HepG2 (cell line): ENCODE data around the gene CRKL. TPM values are rescaled to one million over a fixed set of nuclear protein-coding genes. Genes with fewer than 3 reads are reported as not detected.

Source experiments
- ATAC-seq: fragments of 200-7000 bp; cut with Tn5 transposase; 3 replicates; pipeline ENCODE4 v1.9.1; 2020; ENCODE audit warnings: mild to moderate bottlenecking, moderate library complexity
- BruUV-seq: library from RNA; stranded (reverse); fragments of 400-500 nt; replicated peaks from 2 replicates; lab custom pipeline; 2021; lab: Mats Ljungman, UMichigan
- CTCF ChIA-PET: fragments of 300-600 bp; formaldehyde crosslinking; extraction: SDS; loops from one replicate; lab custom pipeline; 2021; ENCODE audit warnings: low total read pairs, inconsistent platforms, low intra/inter-chr PET ratio; lab: Yijun Ruan, JAX
- POLR2A ChIA-PET: fragments of 350-600 bp; sonication (Branson Sonifier 250); formaldehyde crosslinking; loops from one replicate; lab custom pipeline; 2020; ENCODE audit warnings: antibody characterized with exemption, inconsistent platforms; lab: Yijun Ruan, JAX
- DNase-seq: peaks from one replicate; pipeline ENCODE4 v3.0.0-alpha.2; 2015; ENCODE audit warnings: low spot score
- FAIRE-seq: peaks from 3 replicates; lab custom pipeline; 2011; peaks lifted over from hg19 to GRCh38; lab: Jason Lieb, UNC
- H2AFZ ChIP-seq: one replicate; pipeline ENCODE4 v1.6.1; 2011; ENCODE audit warnings: low read length, inconsistent platforms
- H3K27ac ChIP-seq: fragments of 300-600 bp; 3 replicates; pipeline ENCODE4 v1.8.0; 2011; ENCODE audit warnings: mixed run types, mild to moderate bottlenecking, mixed read lengths, low read length, inconsistent platforms; ENCODE audit not compliant: insufficient read depth; ENCODE audit errors: extremely low read length
- H3K27me3 ChIP-seq, 2 experiments: fragments of 200-600 bp in 1 of 2; 2 replicates in 1 of 2; 3 replicates in 1 of 2; pipeline versions ENCODE4 v1.6.0 to v1.8.0; 2011; ENCODE audit warnings: low read length in 2 of 2, mild to moderate bottlenecking in 2 of 2, moderate library complexity in 2 of 2, inconsistent platforms in 1 of 2; ENCODE audit not compliant: insufficient read depth in 2 of 2, control insufficient read depth in 1 of 2
- H3K36me3 ChIP-seq, 2 experiments: fragments of 200-600 bp in 1 of 2; replicated peaks in 1 of 2; 2 replicates in 1 of 2; 3 replicates in 1 of 2; pipeline versions ENCODE4 v1.5.1 to v1.8.0; 2011; ENCODE audit warnings: low read length in 2 of 2, inconsistent platforms in 1 of 2; ENCODE audit not compliant: insufficient read depth in 2 of 2, control insufficient read depth in 1 of 2
- H3K4me1 ChIP-seq: 2 replicates; pipeline ENCODE4 v1.5.1; 2012; ENCODE audit warnings: low read length, inconsistent platforms; ENCODE audit not compliant: insufficient read depth
- H3K4me2 ChIP-seq: 2 replicates; pipeline ENCODE4 v1.6.0; 2011; ENCODE audit warnings: low read depth, low read length, inconsistent platforms
- H3K4me3 ChIP-seq, 3 experiments: fragments of 200-600 bp in 1 of 3; sonication (generic), shearing (Covaris generic) in 1 of 3; replicated peaks in 1 of 3; 2 replicates each; pipeline ENCODE4 v1.5.1; 2011 to 2016; ENCODE audit warnings: low read length in 3 of 3, inconsistent platforms in 2 of 3, low read depth in 2 of 3, mild to moderate bottlenecking in 2 of 3, control low read depth in 1 of 3, mixed read lengths in 1 of 3; ENCODE audit not compliant: insufficient read depth in 1 of 3
- H3K79me2 ChIP-seq: one replicate; pipeline ENCODE4 v1.6.1; 2011; ENCODE audit warnings: low read length, inconsistent platforms; ENCODE audit not compliant: insufficient read depth
- H3K9ac ChIP-seq: 2 replicates; pipeline ENCODE4 v1.6.0; 2011; ENCODE audit warnings: mild to moderate bottlenecking, low read depth, low read length, inconsistent platforms; ENCODE audit not compliant: insufficient read depth
- H3K9me3 ChIP-seq: 2 replicates; pipeline ENCODE4 v1.5.1; 2012; ENCODE audit warnings: mild to moderate bottlenecking, low read length
- H4K20me1 ChIP-seq: 2 replicates; pipeline ENCODE4 v1.6.0; 2011; ENCODE audit warnings: inconsistent platforms, mild to moderate bottlenecking, low read length, moderate library complexity; ENCODE audit not compliant: insufficient read depth
- ELF4 ChIP-seq: sonication (generic); formaldehyde crosslinking; IDR thresholded peaks from 2 replicates; pipeline ENCODE4 v1.5.0; 2020; ENCODE audit warnings: missing genetic modification reagents, mild to moderate bottlenecking, moderate library complexity, borderline replicate concordance
- GPBP1L1 ChIP-seq: sonication (generic); formaldehyde crosslinking; IDR thresholded peaks from 2 replicates; pipeline ENCODE4 v1.5.0; 2020; ENCODE audit warnings: mild to moderate bottlenecking, missing genetic modification reagents
- HNRNPUL1 ChIP-seq: fragments of 200-400 bp; formaldehyde crosslinking; IDR thresholded peaks from 2 replicates; pipeline ENCODE4 v1.6.1; 2017; ENCODE audit warnings: low read depth, mild to moderate bottlenecking, low read length, moderate library complexity
- KDM5B ChIP-seq: sonication (generic); formaldehyde crosslinking; IDR thresholded peaks from 2 replicates; pipeline ENCODE4 v1.4.0; 2020; ENCODE audit warnings: missing genetic modification reagents, mild to moderate bottlenecking, borderline replicate concordance
- NFYB ChIP-seq: sonication (generic); formaldehyde crosslinking; IDR thresholded peaks from 2 replicates; pipeline ENCODE4 v1.4.0; 2020; ENCODE audit warnings: missing genetic modification reagents
- RBM39 ChIP-seq: fragments of 200-400 bp; formaldehyde crosslinking; IDR thresholded peaks from one replicate; pipeline ENCODE4 v1.6.1; 2018; ENCODE audit warnings: antibody characterized with exemption, mild to moderate bottlenecking, low read depth, low read length; ENCODE audit not compliant: poor library complexity, severe bottlenecking
- U2AF1 ChIP-seq: fragments of 200-400 bp; formaldehyde crosslinking; optimal IDR thresholded peaks from 2 replicates; pipeline ENCODE3; 2017; ENCODE audit warnings: mild to moderate bottlenecking, low read depth, low read length
- ZNF275 ChIP-seq: sonication (generic); formaldehyde crosslinking; IDR thresholded peaks from 2 replicates; pipeline ENCODE4 v1.8.0; 2022; ENCODE audit warnings: missing genetic modification reagents, mild to moderate bottlenecking, inconsistent platforms, borderline replicate concordance
- ZNF460 ChIP-seq: sonication (generic); formaldehyde crosslinking; IDR thresholded peaks from 2 replicates; pipeline ENCODE4 v1.5.1; 2020; ENCODE audit warnings: missing genetic modification reagents, mild to moderate bottlenecking, borderline replicate concordance
- ZNF713 ChIP-seq: sonication (generic); formaldehyde crosslinking; IDR thresholded peaks from 2 replicates; pipeline ENCODE4 v1.4.0; 2020; ENCODE audit warnings: mild to moderate bottlenecking, missing genetic modification reagents
- ZNF724P ChIP-seq: sonication (generic); formaldehyde crosslinking; IDR thresholded peaks from 2 replicates; pipeline ENCODE4 v1.8.0; 2022; ENCODE audit warnings: missing genetic modification reagents, borderline replicate concordance
- WGBS: methylation state at CpG from one replicate; pipeline ENCODE4 v1.1.6; 2017; ENCODE audit warnings: low lambda C conversion rate; 5-methylcytosine and 5-hydroxymethylcytosine counted together
- in situ Hi-C: cut with HindIII; loops from 2 replicates; pipeline ENCODE4 v1.10.0; 2017; ENCODE audit warnings: low pct_unique_long_range_greater_than_20kb; ENCODE audit not compliant: extremely low pct_ligation_motif_present
- intact Hi-C: fragments of 100-400 bp; cut with micrococcal nuclease; formaldehyde crosslinking; loops from one replicate; pipeline ENCODE4 v1.10.0; 2022; ENCODE audit not compliant: unreplicated experiment
- polyA plus RNA-seq, 8 experiments: library from polyadenylated mRNA; depleted of rRNA in 3 of 8; stranded (reverse) in 7 of 8; unstranded in 1 of 8; fragments of >200 nt; fragmentation: Illumina TruSeq in 4 of 8; extraction: Trizol in 4 of 8; gene quantifications; 2 replicates each; pipeline versions ENCODE4 v1.2.1 to v1.2.3, GENCODE V29; 2011 to 2016; ENCODE audit warnings: low read depth in 4 of 8, missing spikeins in 1 of 8, mixed read lengths in 1 of 8; ENCODE audit not compliant: insufficient read depth in 1 of 8
- total RNA-seq, 5 experiments: library from RNA; depleted of rRNA; stranded (reverse); fragments of >200 nt; fragmentation: Illumina TruSeq; extraction: Trizol; gene quantifications; 2 replicates each; pipeline ENCODE4 v1.2.3, GENCODE V29; 2016; ENCODE audit warnings: low read depth in 1 of 5
- TF ChIP-seq, protein P1 (sequence below): IDR thresholded peaks from 2 replicates; pipeline ENCODE4 v1.6.1; 2016; ENCODE audit warnings: low read depth

Gene CRKL
- total and polyA plus RNA-seq, 2 of the 13 experiments (the other 11 are each of a cell fraction or from before 2014, with no cell fraction given): 37.4 to 60.6 TPM

- Histone ChIP-seq H3K4me2 (no peak overlapping the region), H3K27me3 (no peaks in the 10 kb centered on the region), H3K4me3 (no peak overlapping the region), H3K79me2 (no peaks in the 10 kb centered on the region), H3K27ac (no peak overlapping the region), H2AFZ (no peak overlapping the region), H3K9ac (no peak overlapping the region), H3K4me1 (peaks cover 21% of the 10 kb centered on the region), H3K36me3 (peaks cover 5 to 15% of the 10 kb centered on the region in 2 experiments; a peak in 3 of 5 replicates), H4K20me1 (no peaks in the 10 kb centered on the region), H3K9me3 (no peaks in the 10 kb centered on the region)
- TF ChIP-seq RBM39 (no peak), ZNF275 (CRISPR knock-in tag) (no peak), ZNF724P (CRISPR knock-in tag) (no peak), NFYB (CRISPR knock-in tag) (no peak), GPBP1L1 (CRISPR knock-in tag) (no peak), ZNF713 (CRISPR knock-in tag) (no peak), KDM5B (no peak), HNRNPUL1 (no peak), U2AF1 (no peak), ELF4 (CRISPR knock-in tag) (no peak), ZNF460 (CRISPR knock-in tag) (no peak)
- TF ChIP-seq, protein P1, sequence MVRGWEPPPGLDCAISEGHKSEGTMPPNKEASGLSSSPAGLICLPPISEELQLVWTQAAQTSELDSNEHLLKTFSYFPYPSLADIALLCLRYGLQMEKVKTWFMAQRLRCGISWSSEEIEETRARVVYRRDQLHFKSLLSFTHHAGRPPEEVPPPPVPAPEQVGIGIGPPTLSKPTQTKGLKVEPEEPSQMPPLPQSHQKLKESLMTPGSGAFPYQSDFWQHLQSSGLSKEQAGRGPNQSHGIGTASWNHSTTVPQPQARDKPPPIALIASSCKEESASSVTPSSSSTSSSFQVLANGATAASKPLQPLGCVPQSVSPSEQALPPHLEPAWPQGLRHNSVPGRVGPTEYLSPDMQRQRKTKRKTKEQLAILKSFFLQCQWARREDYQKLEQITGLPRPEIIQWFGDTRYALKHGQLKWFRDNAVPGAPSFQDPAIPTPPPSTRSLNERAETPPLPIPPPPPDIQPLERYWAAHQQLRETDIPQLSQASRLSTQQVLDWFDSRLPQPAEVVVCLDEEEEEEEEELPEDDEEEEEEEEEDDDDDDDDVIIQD (CRISPR knock-in tag): no peak
- DNase-seq: no peak
- no TSS peak for BruUV-seq
- intact Hi-C loops (no loop called here), in situ Hi-C loops (loop anchor here (10.0 kb wide), 1 partner anchor 60 kb away; no protein-coding TSS in a partner anchor)
- no peak for ATAC-seq
- WGBS: 92% methylated on average over 1 of the region's 1 CpG
- ChIA-PET POLR2A (no interaction called here), CTCF (no interaction called here)
- FAIRE-seq: no peak
These were observed 41.9 kb upstream of the CRKL start for GRCh38 chr22:20875296-20875695.
